ENCODE data around the gene REN. TPM values are rescaled to one million over a fixed set of nuclear protein-coding genes. Genes with fewer than 3 reads are reported as not detected.
A peak's percentile ranks its signal among the peaks of the same experiment; 100 is the strongest.

Gene REN
- total and polyA plus RNA-seq, 9 of the 15 experiments (the other 6 are each of a cell fraction or from before 2014, with no cell fraction given): 1.7 to 9.9 (median 3.1) TPM

DNA sequence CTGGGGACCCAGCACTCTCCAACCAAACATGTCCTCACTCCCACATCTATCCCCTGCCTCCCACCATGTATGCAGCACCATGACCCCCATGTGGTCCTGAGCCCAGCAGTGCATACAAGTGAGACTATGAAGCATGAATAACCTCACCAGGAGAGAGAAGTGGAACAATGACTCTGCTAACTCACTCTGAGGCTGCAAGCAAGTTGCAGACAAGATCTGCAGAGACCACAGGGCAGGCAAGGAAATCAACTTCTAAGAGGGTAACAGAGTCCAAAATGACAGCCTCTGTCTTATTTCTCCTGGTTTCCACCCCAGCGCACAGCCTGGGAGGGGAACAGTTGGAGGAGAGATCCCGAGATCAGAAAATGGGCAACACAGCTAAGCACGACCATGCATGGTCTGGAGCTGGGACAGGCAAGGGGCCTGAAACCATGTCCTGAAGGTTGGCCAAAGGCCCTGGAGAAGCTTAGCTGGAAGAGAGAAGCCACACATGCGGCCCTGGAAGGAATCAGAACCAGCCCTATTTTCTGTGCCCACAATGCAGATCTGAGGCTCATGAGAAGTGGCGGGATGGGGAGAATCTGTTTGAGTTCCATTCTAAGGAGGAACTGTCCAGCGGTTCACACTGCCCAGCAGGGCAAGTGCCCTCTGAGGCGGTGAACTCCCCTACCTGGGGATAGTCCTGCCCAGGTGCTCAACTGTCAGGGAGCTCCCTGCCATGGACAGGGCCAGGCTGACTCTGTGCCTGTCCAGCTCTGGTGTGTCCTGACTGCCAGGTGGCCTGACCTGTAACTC, 12.5 kb upstream of the REN start:
- H3K9ac ChIP-seq (ENCODE audit: insufficient read depth in 1 of 2, low read depth in 2 of 2, low read length in 2 of 2): peak overlapping the region in 1 of 2 experiments; percentile 36; a peak in 1 of 4 replicates
- POLR2A ChIA-PET: interaction anchor here (0.6 to 1.5 kb wide), 5 partner anchors 8 to 953 kb away, joined by 3 read pairs; no protein-coding TSS in a partner anchor
- ATAC-seq: no peak
- TF ChIP-seq HDAC3 (IDR thresholded peaks at IDR 0.05; ENCODE audit: borderline replicate concordance, partially characterized antibody) (no peak), GABPA (tag; conservative IDR thresholded peaks at IDR 0.05; ENCODE audit: low read depth) (0 out of 2 replicates have a peak, but pooled peaks have one; percentile 20), ESRRA (IDR thresholded peaks at IDR 0.05; ENCODE audit: borderline replicate concordance, low read depth) (no peak)
- TF ChIP-seq, protein P1, sequence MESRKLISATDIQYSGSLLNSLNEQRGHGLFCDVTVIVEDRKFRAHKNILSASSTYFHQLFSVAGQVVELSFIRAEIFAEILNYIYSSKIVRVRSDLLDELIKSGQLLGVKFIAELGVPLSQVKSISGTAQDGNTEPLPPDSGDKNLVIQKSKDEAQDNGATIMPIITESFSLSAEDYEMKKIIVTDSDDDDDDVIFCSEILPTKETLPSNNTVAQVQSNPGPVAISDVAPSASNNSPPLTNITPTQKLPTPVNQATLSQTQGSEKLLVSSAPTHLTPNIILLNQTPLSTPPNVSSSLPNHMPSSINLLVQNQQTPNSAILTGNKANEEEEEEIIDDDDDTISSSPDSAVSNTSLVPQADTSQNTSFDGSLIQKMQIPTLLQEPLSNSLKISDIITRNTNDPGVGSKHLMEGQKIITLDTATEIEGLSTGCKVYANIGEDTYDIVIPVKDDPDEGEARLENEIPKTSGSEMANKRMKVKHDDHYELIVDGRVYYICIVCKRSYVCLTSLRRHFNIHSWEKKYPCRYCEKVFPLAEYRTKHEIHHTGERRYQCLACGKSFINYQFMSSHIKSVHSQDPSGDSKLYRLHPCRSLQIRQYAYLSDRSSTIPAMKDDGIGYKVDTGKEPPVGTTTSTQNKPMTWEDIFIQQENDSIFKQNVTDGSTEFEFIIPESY (CRISPR knock-in tag; IDR thresholded peaks at IDR 0.05): peak; percentile 80; the same call in 1 of the 2 replicates
- TF ChIP-seq, protein P2, sequence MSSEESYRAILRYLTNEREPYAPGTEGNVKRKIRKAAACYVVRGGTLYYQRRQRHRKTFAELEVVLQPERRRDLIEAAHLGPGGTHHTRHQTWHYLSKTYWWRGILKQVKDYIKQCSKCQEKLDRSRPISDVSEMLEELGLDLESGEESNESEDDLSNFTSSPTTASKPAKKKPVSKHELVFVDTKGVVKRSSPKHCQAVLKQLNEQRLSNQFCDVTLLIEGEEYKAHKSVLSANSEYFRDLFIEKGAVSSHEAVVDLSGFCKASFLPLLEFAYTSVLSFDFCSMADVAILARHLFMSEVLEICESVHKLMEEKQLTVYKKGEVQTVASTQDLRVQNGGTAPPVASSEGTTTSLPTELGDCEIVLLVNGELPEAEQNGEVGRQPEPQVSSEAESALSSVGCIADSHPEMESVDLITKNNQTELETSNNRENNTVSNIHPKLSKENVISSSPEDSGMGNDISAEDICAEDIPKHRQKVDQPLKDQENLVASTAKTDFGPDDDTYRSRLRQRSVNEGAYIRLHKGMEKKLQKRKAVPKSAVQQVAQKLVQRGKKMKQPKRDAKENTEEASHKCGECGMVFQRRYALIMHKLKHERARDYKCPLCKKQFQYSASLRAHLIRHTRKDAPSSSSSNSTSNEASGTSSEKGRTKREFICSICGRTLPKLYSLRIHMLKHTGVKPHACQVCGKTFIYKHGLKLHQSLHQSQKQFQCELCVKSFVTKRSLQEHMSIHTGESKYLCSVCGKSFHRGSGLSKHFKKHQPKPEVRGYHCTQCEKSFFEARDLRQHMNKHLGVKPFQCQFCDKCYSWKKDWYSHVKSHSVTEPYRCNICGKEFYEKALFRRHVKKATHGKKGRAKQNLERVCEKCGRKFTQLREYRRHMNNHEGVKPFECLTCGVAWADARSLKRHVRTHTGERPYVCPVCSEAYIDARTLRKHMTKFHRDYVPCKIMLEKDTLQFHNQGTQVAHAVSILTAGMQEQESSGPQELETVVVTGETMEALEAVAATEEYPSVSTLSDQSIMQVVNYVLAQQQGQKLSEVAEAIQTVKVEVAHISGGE (CRISPR knock-in tag; IDR thresholded peaks at IDR 0.05): peak in 1 of 3 experiments; percentile 47; a peak in 1 of 6 replicates
- TF ChIP-seq, protein P3, sequence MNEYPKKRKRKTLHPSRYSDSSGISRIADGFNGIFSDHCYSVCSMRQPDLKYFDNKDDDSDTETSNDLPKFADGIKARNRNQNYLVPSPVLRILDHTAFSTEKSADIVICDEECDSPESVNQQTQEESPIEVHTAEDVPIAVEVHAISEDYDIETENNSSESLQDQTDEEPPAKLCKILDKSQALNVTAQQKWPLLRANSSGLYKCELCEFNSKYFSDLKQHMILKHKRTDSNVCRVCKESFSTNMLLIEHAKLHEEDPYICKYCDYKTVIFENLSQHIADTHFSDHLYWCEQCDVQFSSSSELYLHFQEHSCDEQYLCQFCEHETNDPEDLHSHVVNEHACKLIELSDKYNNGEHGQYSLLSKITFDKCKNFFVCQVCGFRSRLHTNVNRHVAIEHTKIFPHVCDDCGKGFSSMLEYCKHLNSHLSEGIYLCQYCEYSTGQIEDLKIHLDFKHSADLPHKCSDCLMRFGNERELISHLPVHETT (CRISPR knock-in tag; conservative IDR thresholded peaks at IDR 0.05 in 1 of 2, IDR thresholded peaks at IDR 0.05 in 1 of 2): peak in 1 of 2 experiments; percentile 57; a peak in 2 of 4 replicates
- TF ChIP-seq, protein P4, sequence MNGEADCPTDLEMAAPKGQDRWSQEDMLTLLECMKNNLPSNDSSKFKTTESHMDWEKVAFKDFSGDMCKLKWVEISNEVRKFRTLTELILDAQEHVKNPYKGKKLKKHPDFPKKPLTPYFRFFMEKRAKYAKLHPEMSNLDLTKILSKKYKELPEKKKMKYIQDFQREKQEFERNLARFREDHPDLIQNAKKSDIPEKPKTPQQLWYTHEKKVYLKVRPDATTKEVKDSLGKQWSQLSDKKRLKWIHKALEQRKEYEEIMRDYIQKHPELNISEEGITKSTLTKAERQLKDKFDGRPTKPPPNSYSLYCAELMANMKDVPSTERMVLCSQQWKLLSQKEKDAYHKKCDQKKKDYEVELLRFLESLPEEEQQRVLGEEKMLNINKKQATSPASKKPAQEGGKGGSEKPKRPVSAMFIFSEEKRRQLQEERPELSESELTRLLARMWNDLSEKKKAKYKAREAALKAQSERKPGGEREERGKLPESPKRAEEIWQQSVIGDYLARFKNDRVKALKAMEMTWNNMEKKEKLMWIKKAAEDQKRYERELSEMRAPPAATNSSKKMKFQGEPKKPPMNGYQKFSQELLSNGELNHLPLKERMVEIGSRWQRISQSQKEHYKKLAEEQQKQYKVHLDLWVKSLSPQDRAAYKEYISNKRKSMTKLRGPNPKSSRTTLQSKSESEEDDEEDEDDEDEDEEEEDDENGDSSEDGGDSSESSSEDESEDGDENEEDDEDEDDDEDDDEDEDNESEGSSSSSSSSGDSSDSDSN (IDR thresholded peaks at IDR 0.05; ENCODE audit: borderline replicate concordance in 1 of 2, low read depth in 2 of 2, low read length in 2 of 2): no peak

More for the DNA sequence above, 12.5 kb upstream of the REN start:
- no TSS peak for BruUV-seq (replicated peaks)
- no peaks in the 10 kb centered on the region for H3K79me2 ChIP-seq (ENCODE audit: control insufficient read depth, insufficient read depth, low read length)
- no peaks in the 10 kb centered on the region for H3K9me1 ChIP-seq (ENCODE audit: control insufficient read depth, insufficient read depth, low read length)
- 8% methylated on average over 7 of the region's 7 CpGs for WGBS (ENCODE audit: insufficient coverage, low coverage, missing lambda C conversion rate)
- FAIRE-seq: no peak
- H3K4me3 ChIP-seq: no peak overlapping the region
- no peaks in the 10 kb centered on the region for H4K20me1 ChIP-seq (replicated peaks; ENCODE audit: control insufficient read depth, insufficient read depth, low read length)
- intact Hi-C loops (cut with micrococcal nuclease): no loop called here
- H3K27me3 ChIP-seq (ENCODE audit: control insufficient read depth in 2 of 2, insufficient read depth in 2 of 2, low read length in 2 of 2): peaks cover 5 to 18% of the 10 kb centered on the region in 2 experiments; a peak in 4 of 5 replicates
- CTCF ChIA-PET (ENCODE audit: low intra/inter-chr PET ratio): no interaction called here
- no peak overlapping the region for H3K27ac ChIP-seq (ENCODE audit: extremely low read depth, low read depth, low read length)
- H3K9me3 ChIP-seq (replicated peaks; ENCODE audit: control insufficient read depth, insufficient read depth, low read depth, low read length): no peaks in the 10 kb centered on the region
- no peaks in the 10 kb centered on the region for H3K36me3 ChIP-seq (ENCODE audit: control insufficient read depth, insufficient read depth, low read length)
- no peak overlapping the region for H3K4me2 ChIP-seq (ENCODE audit: insufficient read depth, low read length)
- in situ Hi-C loops (cut with MboI): loop anchor here (10.0 kb wide), 1 partner anchor 326 kb away; no protein-coding TSS in a partner anchor
- H2AFZ ChIP-seq (ENCODE audit: low read depth, low read length): no peak overlapping the region
- peaks cover 18 to 27% of the 10 kb centered on the region in 2 experiments; a peak in 4 of 5 replicates for H3K4me1 ChIP-seq (replicated peaks in 1 of 2; ENCODE audit: control insufficient read depth in 2 of 2, insufficient read depth in 2 of 2, low read length in 2 of 2)
- DNase-seq (ENCODE audit: extremely low read depth in 1 of 4, low spot score in 3 of 4): no peak

All from K562 (cell line).